Measurements from ENCODE around the gene CLDN10.

GRCh38 chr13:95546919-95547318 lies 5.6 kb upstream of the CLDN10 start:
- no peak for TF ChIP-seq CTCF (IDR thresholded peaks at IDR 0.05; ENCODE audit: low read length)
- TF ChIP-seq EZH2 (IDR thresholded peaks at IDR 0.05; ENCODE audit: borderline replicate concordance, low read length) = no peak
